Activated B cell treated with CpG ODN at 0.5 μM for 24 hours (primary cell): Measurements from ENCODE around the gene SIDT2. TPM values are rescaled to one million over a fixed set of nuclear protein-coding genes. Genes with fewer than 3 reads are reported as not detected.

Source experiments
- ATAC-seq: fragments of 200-7000 bp; cut with Tn5 transposase; one replicate; pipeline ENCODE4 v1.10.0; 2021; ENCODE audit warnings: low read depth, mild to moderate bottlenecking, moderate library complexity
- CTCF ChIA-PET: fragments of 350-600 bp; sonication (Branson Sonifier 250); formaldehyde crosslinking; loops from one replicate; lab custom pipeline; 2021; ENCODE audit warnings: antibody characterized with exemption; lab: Charles Lee
- POLR2A ChIA-PET: fragments of 350-600 bp; sonication (Branson Sonifier 250); formaldehyde crosslinking; loops from one replicate; lab custom pipeline; 2021; ENCODE audit warnings: antibody characterized with exemption; lab: Charles Lee
- DNase-seq: peaks from one replicate; pipeline ENCODE4 v3.0.0; 2022
- H3K27ac Mint-ChIP-seq: one replicate; pipeline ENCODE4 v1.8.0; 2020; ENCODE audit warnings: mixed read lengths
- H3K27me3 Mint-ChIP-seq: one replicate; pipeline ENCODE4 v1.8.0; 2021; ENCODE audit warnings: mixed read lengths
- H3K36me3 Mint-ChIP-seq: one replicate; pipeline ENCODE4 v1.8.0; 2021; ENCODE audit warnings: low read depth, mixed read lengths
- H3K4me1 Mint-ChIP-seq: one replicate; pipeline ENCODE4 v1.8.0; 2021; ENCODE audit warnings: mixed read lengths
- H3K4me3 Mint-ChIP-seq: one replicate; pipeline ENCODE4 v1.8.0; 2020; ENCODE audit warnings: mild to moderate bottlenecking, mixed read lengths
- H3K9me3 Mint-ChIP-seq: one replicate; pipeline ENCODE4 v1.8.0; 2020; ENCODE audit warnings: mixed read lengths
- CTCF ChIP-seq: fragments of 200-600 bp; IDR thresholded peaks from one replicate; pipeline ENCODE4 v1.8.0; 2022; ENCODE audit warnings: antibody characterized with exemption, mild to moderate bottlenecking
- intact Hi-C: fragments of 100-400 bp; cut with micrococcal nuclease; formaldehyde crosslinking; loops from one replicate; pipeline ENCODE4 v1.15.1; 2024
- total RNA-seq: library from RNA; stranded (reverse); gene quantifications from 2 replicates; pipeline ENCODE4 v1.2.3, GENCODE V29; 2022

Gene SIDT2
- total RNA-seq, 1 donor from 2014 or later, result 115 TPM

DNA sequence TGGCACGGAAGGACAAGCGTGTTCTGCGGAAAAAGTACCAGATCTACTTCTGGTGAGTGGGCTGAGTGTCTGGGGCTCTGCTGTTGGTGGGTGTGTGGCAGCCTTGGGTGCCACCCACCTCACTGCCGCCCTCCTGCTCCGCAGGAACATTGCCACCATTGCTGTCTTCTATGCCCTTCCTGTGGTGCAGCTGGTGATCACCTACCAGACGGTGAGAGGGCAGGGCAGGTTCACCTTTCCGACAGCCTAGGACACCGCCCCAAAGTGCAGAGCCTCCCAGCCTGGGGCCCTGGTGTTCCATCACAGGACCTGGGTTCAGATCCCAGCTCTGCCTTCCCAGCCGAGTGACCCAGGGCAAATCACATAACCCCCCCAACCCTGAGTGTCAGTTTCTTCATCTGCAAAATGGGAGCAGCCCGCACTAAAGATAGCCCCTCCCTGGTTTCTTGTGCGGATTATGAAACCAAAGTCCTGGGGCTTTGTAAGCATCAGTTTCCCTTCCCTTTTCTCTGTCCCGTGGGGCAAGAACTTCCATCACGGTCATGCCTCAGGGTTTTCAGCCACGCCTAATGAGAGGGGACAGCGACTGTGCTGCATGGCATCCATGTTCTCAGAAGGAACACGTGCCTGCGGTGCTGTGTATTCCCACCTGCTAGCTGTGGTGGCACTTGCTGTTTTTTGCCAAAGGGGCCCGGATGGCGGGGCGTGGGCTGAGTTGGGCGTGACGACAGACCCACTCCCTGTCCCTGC, 10.8 kb downstream of the SIDT2 start:
- ChIA-PET CTCF (interaction anchor here (1.0 to 1.3 kb wide), 4 partner anchors 8 to 38 kb away, joined by 3 to 5 read pairs (median 3); no protein-coding TSS in a partner anchor), POLR2A (interaction anchor here (0.6 to 5.9 kb wide), 10 partner anchors 10 to 730 kb away, joined by 3 to 63 read pairs (median 4); partner anchors contain the start of genes PAFAH1B2, RNF214 and SIDT2)
- intact Hi-C loops, result loop anchor here (1.0 to 2.0 kb wide), 6 partner anchors 11 to 91 kb away; partner anchors contain the start of genes PAFAH1B2, PCSK7, RNF214 and SIDT2
- Mint-ChIP-seq H3K4me1 (peaks cover 78% of the 10 kb centered on the region), H3K27me3 (no peaks in the 10 kb centered on the region), H3K4me3 (peak overlapping the region; percentile 74), H3K36me3 (peaks cover 75% of the 10 kb centered on the region), H3K27ac (peak overlapping the region; percentile 94), H3K9me3 (no peaks in the 10 kb centered on the region)
- TF ChIP-seq CTCF, result no peak
- ATAC-seq, result peak; percentile 87
- DNase-seq, result peak; percentile 66

DNA sequence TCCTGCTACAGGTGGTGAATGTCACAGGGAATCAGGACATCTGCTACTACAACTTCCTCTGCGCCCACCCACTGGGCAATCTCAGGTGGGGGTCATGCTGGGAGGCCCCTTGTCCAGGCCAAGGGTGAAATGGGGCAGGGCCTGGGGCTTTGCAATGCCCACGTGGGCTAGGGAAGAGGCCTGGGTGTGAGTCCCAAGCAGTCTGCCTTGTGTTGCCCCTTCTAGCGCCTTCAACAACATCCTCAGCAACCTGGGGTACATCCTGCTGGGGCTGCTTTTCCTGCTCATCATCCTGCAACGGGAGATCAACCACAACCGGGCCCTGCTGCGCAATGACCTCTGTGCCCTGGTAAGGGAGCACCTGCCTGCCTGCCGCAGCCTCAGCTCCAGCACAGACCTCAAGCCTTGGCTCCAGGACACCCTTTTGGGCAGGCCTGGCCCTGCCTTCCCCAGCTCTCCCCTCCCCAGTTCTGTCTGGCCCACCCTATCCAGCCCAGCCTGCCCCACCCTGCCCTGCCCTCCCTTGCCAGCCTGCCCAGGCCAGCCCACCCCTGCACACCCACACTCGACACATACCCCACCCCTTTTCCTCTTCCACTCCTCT, 11.5 kb downstream of the SIDT2 start:
- peak overlapping the region; percentile 94 for H3K27ac Mint-ChIP-seq
- peaks cover 75% of the 10 kb centered on the region for H3K4me1 Mint-ChIP-seq
- no peak for TF ChIP-seq CTCF
- H3K27me3 Mint-ChIP-seq, result no peaks in the 10 kb centered on the region
- intact Hi-C loops, result loop anchor here (1.0 to 2.0 kb wide), 6 partner anchors 12 to 92 kb away; partner anchors contain the start of genes PAFAH1B2, PCSK7, RNF214 and SIDT2
- ChIA-PET POLR2A (interaction anchor here (0.7 to 5.9 kb wide), 7 partner anchors 11 to 729 kb away, joined by 3 to 63 read pairs (median 11); partner anchors contain the start of genes PAFAH1B2, RNF214 and SIDT2), CTCF (interaction anchor here (1.0 to 1.2 kb wide), 3 partner anchors 9 to 37 kb away, joined by 3 to 5 read pairs (median 3); no protein-coding TSS in a partner anchor)
- H3K4me3 Mint-ChIP-seq, result peak overlapping the region; percentile 74
- ATAC-seq, result peak; percentile 0
- no peaks in the 10 kb centered on the region for H3K9me3 Mint-ChIP-seq
- no peak for DNase-seq
- peaks cover 79% of the 10 kb centered on the region for H3K36me3 Mint-ChIP-seq

DNA sequence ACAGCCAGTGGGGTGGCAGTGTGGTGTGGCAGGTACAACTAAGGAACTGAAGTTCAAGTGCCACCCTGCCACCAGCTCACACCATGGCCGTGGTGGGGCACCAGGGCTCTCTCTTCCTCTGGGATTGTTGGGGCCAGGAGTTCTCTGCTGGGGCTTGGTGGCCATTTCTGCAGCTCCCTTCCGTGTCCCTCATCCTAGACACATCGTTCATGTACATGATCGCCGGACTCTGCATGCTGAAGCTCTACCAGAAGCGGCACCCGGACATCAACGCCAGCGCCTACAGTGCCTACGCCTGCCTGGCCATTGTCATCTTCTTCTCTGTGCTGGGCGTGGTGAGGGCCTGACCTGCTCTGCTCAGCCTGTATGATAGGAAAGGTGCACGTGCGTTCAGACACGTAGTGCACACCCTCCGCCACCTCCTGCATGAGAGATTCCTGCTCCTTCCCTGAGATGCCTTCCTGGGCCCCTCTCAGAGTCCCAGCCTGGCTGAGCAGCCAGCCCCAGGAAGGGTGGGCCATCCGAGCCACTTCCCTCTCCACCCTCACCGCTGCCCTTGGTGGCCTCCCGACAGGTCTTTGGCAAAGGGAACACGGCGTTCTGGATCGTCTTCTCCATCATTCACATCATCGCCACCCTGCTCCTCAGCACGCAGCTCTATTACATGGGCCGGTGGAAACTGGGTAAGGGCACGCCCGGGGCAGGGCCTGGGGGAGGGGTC, 13.3 kb downstream of the SIDT2 start:
- ChIA-PET POLR2A (interaction anchor here (0.6 to 4.5 kb wide), 4 partner anchors 13 to 261 kb away, joined by 3 to 63 read pairs (median 4); partner anchors contain the start of gene SIDT2), CTCF (no interaction called here)
- DNase-seq, result no peak
- peaks cover 85% of the 10 kb centered on the region for H3K36me3 Mint-ChIP-seq
- no peaks in the 10 kb centered on the region for H3K9me3 Mint-ChIP-seq
- H3K4me3 Mint-ChIP-seq, result no peak overlapping the region
- H3K27me3 Mint-ChIP-seq, result no peaks in the 10 kb centered on the region
- peaks cover 60% of the 10 kb centered on the region for H3K4me1 Mint-ChIP-seq
- intact Hi-C loops, result no loop called here
- peak overlapping the region; percentile 46 for H3K27ac Mint-ChIP-seq
- no peak for TF ChIP-seq CTCF
- no peak for ATAC-seq

- CTCF ChIA-PET, result interaction anchor here (2.0 kb wide), 1 partner anchor 11 kb away, joined by 5 read pairs; no protein-coding TSS in a partner anchor
- Mint-ChIP-seq H3K27ac (peak overlapping the region; percentile 61), H3K4me1 (peaks cover 58% of the 10 kb centered on the region), H3K4me3 (no peak overlapping the region), H3K9me3 (no peaks in the 10 kb centered on the region), H3K36me3 (peaks cover 83% of the 10 kb centered on the region), H3K27me3 (no peaks in the 10 kb centered on the region)
- no peak for ATAC-seq
- no peak for DNase-seq
- intact Hi-C loops, result no loop called here
- POLR2A ChIA-PET, result interaction anchor here (1.1 kb wide), 1 partner anchor 38 kb away, joined by 5 read pairs; no protein-coding TSS in a partner anchor
- no peak for TF ChIP-seq CTCF
Measured at GRCh38 chr11:117192401-117192875, 13.9 kb downstream of the SIDT2 start.
